GM10266 (cell line): Measurements from ENCODE around the gene ZBTB25.

Source experiments
- DNase-seq: peaks from one replicate; pipeline ENCODE4 v3.0.0; 2012; ENCODE audit errors: extremely low spot score
- CTCF ChIP-seq: IDR thresholded peaks from 2 replicates; pipeline ENCODE4 v1.5.1; 2012; ENCODE audit warnings: mild to moderate bottlenecking, low read depth; ENCODE audit not compliant: control insufficient read depth, insufficient read depth; ENCODE audit errors: missing control alignments

ZBTB25 gene

GRCh38 chr14:64417055-64417770, 86.4 kb downstream of the ZBTB25 start:
- DNase-seq = no peak
- no peak for TF ChIP-seq CTCF

- no peak for TF ChIP-seq CTCF
- no peak for DNase-seq
Measured at GRCh38 chr14:64416348-64416932, 87.2 kb downstream of the ZBTB25 start.

- no peak for TF ChIP-seq CTCF
- DNase-seq = no peak
Measured at GRCh38 chr14:64412237-64412636, 91.4 kb downstream of the ZBTB25 start.

GRCh38 chr14:64411001-64411400, 92.6 kb downstream of the ZBTB25 start:
- no peak for DNase-seq
- no peak for TF ChIP-seq CTCF

GRCh38 chr14:64410084-64410774, 93.4 kb downstream of the ZBTB25 start:
- DNase-seq = no peak
- no peak for TF ChIP-seq CTCF

- TF ChIP-seq CTCF = no peak
- DNase-seq = peak; percentile 21
Measured at GRCh38 chr14:64409126-64409920, 94.3 kb downstream of the ZBTB25 start.
